ENCODE data around the gene ARHGEF38.

ARHGEF38 gene

DNA sequence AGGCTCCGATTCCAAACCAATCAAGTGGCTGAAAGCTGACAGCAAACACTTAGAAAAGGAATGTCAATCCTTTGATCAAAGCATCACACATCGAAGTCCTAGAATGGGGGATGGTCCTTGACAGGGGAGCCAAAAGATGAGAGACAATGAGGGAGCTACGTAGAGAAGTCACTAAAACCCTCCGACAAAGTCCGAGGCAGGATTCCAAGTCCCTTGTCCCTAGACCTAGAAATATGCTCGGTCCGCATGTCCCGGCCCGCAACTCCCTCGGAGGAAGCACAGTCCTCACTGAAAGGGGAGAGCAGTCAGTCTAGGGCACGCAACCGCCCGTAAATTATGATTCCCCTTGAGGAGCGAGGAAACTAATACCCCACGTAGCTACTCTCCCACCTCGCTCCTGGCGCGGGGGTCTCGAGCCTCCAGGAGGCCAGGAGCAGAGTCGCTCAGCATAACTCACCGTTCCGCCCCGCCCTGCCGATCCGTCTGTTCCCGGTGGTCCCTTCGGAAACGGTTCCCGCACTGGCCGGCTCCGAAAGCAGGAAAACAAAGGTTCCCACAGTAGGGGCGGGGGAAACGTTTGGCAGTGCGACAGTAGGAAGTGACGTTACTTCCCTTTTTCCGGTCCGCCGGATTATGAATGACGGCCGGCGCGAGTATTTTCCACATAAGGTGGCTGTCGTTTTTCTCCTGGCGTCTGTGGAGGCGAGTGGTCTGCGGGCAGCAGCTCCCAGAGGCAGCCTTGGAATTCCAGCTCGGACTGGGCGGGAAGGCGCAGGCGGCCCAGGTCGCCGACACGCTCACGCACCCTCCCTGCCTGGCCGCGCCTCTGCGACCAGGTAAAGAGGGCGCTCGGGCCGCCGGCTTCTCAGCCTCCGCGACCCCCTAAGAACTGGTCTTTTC is 156.0 kb downstream of the ARHGEF38 start, which contains the start of the genes GSTCD and INTS12:
Gene GSTCD, plus strand, starts transcription at position 604 of the 900 bp plus-strand sequence. CDS start 8,830 bp downstream, outside the sequence.
Gene INTS12, minus strand, starts transcription at position 509 of the 900 bp plus-strand sequence. CDS start 8,684 bp downstream, outside the sequence.
- peak; percentile 81 for DNase-seq (ENCODE audit: low spot score)
- TF ChIP-seq, protein P1, sequence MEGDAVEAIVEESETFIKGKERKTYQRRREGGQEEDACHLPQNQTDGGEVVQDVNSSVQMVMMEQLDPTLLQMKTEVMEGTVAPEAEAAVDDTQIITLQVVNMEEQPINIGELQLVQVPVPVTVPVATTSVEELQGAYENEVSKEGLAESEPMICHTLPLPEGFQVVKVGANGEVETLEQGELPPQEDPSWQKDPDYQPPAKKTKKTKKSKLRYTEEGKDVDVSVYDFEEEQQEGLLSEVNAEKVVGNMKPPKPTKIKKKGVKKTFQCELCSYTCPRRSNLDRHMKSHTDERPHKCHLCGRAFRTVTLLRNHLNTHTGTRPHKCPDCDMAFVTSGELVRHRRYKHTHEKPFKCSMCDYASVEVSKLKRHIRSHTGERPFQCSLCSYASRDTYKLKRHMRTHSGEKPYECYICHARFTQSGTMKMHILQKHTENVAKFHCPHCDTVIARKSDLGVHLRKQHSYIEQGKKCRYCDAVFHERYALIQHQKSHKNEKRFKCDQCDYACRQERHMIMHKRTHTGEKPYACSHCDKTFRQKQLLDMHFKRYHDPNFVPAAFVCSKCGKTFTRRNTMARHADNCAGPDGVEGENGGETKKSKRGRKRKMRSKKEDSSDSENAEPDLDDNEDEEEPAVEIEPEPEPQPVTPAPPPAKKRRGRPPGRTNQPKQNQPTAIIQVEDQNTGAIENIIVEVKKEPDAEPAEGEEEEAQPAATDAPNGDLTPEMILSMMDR (IDR thresholded peaks at IDR 0.05; ENCODE audit: extremely low read depth, insufficient read depth, missing control alignments), result peak; percentile 8
- in situ Hi-C loops (cut with MboI; ENCODE audit: low pct_unique_long_range_greater_than_20kb, low sequenced_read_pairs, unreplicated experiment), result no loop called here

DNA sequence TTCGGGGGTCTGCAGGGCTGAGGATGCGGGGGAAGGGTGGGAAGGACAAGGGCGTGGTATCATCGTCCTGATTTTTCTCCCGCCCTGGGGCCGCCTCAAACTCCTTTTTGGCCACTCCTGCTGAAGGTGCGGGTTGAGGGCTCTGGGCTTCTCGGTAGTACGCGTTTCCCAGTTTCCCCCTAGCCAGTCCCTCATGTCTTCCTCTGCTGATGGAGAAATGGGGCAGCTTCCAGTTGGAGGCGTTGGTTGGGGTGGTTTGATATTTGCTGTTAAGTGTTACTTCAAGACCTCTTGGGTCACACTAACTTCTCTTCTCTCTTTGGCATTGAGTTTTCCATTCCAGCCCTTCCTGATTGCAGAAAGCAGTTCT is 156.6 kb downstream of the ARHGEF38 start:
- in situ Hi-C loops (cut with MboI; ENCODE audit: low pct_unique_long_range_greater_than_20kb, low sequenced_read_pairs, unreplicated experiment), result no loop called here
- TF ChIP-seq, protein P1 (IDR thresholded peaks at IDR 0.05; ENCODE audit: extremely low read depth, insufficient read depth, missing control alignments), result no peak
- peak; percentile 38 for DNase-seq (ENCODE audit: low spot score)

DNA sequence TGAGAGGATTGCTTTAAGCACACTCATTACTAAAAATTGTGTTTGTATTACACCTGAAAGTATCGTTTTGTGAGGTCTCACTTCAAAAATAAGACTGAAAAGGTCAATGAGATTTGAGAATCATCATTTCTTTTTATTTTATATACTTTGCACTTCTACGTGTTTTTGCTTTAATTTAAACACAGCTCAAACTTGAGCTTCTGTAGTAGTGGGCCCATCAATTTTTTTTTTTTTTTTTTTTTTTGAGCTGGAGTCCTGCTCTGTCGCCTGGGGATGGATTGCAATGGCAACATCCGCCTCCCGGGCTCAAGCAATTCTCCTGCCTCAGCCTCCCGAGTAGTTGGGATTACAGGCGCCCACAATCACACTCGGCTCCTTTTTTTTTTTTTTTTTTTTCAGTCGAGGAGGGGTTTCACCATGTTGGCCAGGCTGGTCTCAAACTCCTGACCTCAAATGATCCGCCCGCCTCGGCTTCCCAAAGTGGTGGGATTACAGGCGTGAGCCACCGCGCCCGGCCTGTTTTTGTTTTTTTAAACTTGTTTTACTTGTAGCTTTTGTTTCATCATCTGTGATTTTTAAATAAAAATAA is 157.7 kb downstream of the ARHGEF38 start:
- no peak for DNase-seq (ENCODE audit: low spot score)
- TF ChIP-seq, protein P1 (IDR thresholded peaks at IDR 0.05; ENCODE audit: extremely low read depth, insufficient read depth, missing control alignments), result no peak
- in situ Hi-C loops (cut with MboI; ENCODE audit: low pct_unique_long_range_greater_than_20kb, low sequenced_read_pairs, unreplicated experiment), result no loop called here

DNA sequence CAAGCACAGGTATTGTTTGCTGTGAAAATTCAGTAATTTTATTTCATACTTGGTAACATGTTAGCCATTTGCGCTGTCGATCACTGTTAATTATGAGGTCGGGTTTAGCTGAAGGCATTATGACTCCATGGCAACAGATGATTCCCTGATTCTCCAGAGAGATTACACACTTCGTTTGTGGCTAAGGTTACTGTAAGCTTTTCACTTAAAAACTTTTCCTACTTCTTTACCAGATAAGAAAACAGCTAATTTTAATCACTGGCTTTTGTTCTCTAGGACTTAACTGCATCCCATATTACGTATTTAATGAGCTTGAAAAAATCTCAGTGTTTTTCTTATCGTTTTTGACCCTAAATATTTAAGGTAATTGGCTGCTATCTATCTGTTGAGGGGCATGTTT is 158.3 kb downstream of the ARHGEF38 start:
- in situ Hi-C loops (cut with MboI; ENCODE audit: low pct_unique_long_range_greater_than_20kb, low sequenced_read_pairs, unreplicated experiment), result no loop called here
- TF ChIP-seq, protein P1 (IDR thresholded peaks at IDR 0.05; ENCODE audit: extremely low read depth, insufficient read depth, missing control alignments), result no peak
- DNase-seq (ENCODE audit: low spot score), result no peak

DNA sequence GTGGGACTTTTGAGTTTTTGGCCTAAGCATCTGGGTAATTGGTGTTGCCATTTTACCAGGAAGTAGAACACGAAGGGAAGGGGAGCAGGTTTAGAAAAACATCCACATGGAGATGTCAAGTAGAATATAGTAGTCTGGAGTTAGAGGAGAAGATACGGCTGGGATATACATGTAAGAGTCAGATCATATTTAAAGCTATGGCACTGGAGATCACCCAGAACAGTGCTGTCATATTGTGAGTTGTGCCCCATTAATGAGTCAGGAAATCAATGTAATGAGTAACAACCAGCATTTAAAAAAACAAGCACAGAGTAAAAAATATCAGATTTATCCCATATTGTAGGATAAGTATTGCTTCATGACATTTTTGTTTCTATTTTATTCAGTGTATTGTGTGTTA is 160.3 kb downstream of the ARHGEF38 start:
- in situ Hi-C loops (cut with MboI; ENCODE audit: low pct_unique_long_range_greater_than_20kb, low sequenced_read_pairs, unreplicated experiment), result no loop called here
- DNase-seq (ENCODE audit: low spot score), result no peak
- TF ChIP-seq, protein P1 (IDR thresholded peaks at IDR 0.05; ENCODE audit: extremely low read depth, insufficient read depth, missing control alignments), result no peak

DNA sequence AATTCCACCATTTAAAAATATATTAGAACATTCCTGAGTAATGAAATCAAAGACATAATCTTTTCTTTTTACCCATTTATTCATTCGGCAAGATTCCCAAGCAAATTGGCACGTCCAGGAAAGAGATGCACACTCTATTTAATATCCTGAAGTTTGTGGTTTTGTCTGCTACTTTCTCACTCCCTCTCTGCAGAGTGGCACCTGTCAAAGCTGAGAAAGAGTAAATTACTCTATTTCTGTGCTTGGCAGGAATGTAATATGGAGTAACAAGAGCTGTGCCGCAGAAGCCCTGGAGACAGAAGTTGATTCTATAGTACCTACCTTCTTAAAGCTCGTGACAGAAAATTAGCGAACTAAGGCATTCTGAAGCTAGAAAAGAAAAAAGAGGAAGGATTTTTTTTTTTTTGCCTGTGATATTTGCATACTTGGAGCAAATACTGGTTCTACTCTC is 161.7 kb downstream of the ARHGEF38 start:
- in situ Hi-C loops (cut with MboI; ENCODE audit: low pct_unique_long_range_greater_than_20kb, low sequenced_read_pairs, unreplicated experiment), result no loop called here
- TF ChIP-seq, protein P1 (IDR thresholded peaks at IDR 0.05; ENCODE audit: extremely low read depth, insufficient read depth, missing control alignments), result no peak
- DNase-seq (ENCODE audit: low spot score), result peak; percentile 30

All from GM13977 (cell line).